B cell (primary cell): ENCODE data around the gene METTL26.

Experiments used
- EZH2 ChIP-seq: IDR thresholded peaks from 2 replicates; pipeline ENCODE4 v1.6.1; 2012; ENCODE audit warnings: borderline replicate concordance, low read depth, mild to moderate bottlenecking, moderate library complexity, low read length; ENCODE audit not compliant: insufficient read depth, poor library complexity, severe bottlenecking
- TF ChIP-seq, protein P1 (sequence below): fragments of 200-600 bp; IDR thresholded peaks from one replicate; pipeline ENCODE4 v1.8.0; 2022; ENCODE audit warnings: antibody characterized with exemption, mild to moderate bottlenecking

DNA sequence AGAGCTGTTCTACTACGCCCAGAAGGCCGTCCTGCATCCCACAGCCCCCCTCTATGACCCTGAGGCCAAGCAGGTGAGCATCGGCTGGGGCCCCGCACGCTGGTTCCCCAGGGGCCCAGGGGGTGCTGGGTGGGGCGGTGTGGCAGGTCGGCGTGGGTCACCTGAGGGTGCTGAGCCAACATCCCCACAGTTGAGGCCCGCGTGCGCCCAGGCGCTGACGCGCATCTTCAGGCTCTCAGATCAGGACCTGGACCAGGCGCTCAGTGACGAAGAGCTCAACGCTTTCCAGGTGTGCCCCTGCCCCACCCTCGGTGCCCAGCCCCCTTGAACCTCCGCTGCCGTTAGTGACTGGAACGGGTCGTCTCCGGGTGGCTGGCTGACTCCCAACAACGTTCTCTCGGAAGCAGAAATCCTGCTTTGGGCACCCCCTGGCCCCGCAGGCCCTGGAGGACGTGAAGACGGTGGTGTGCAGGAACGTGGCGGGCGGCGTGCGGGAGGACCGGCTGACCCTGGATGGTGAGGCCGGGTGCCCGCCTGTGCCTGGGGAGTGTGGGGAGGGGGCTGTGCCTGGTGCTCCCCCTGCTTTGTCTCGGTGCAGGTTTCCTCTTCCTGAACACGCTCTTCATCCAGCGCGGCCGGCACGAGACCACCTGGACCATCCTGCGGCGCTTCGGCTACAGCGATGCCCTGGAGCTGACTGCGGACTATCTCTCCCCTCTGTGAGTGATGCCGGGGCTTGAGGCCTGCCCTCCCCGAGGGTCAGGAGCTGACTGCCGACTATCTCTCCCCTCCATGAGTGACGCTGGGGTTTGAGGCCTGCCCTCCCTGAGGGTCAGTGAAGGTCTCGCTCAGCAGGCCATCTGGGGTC lies 34.6 kb upstream of the METTL26 start:
- TF ChIP-seq, protein P1, sequence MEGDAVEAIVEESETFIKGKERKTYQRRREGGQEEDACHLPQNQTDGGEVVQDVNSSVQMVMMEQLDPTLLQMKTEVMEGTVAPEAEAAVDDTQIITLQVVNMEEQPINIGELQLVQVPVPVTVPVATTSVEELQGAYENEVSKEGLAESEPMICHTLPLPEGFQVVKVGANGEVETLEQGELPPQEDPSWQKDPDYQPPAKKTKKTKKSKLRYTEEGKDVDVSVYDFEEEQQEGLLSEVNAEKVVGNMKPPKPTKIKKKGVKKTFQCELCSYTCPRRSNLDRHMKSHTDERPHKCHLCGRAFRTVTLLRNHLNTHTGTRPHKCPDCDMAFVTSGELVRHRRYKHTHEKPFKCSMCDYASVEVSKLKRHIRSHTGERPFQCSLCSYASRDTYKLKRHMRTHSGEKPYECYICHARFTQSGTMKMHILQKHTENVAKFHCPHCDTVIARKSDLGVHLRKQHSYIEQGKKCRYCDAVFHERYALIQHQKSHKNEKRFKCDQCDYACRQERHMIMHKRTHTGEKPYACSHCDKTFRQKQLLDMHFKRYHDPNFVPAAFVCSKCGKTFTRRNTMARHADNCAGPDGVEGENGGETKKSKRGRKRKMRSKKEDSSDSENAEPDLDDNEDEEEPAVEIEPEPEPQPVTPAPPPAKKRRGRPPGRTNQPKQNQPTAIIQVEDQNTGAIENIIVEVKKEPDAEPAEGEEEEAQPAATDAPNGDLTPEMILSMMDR: no peak
- TF ChIP-seq EZH2: no peak
